ENCODE results near the gene SEMA3A. TPM values are rescaled to one million over a fixed set of nuclear protein-coding genes. Genes with fewer than 3 reads are reported as not detected.
"Not testable (repeated sequence)": the region's sequence is repeated elsewhere in the genome, so short reads cannot be mapped to it uniquely, and the experiment has no call there.

Gene SEMA3A
- total RNA-seq, 1 experiment from 2014 or later = 29.2 TPM

DNA sequence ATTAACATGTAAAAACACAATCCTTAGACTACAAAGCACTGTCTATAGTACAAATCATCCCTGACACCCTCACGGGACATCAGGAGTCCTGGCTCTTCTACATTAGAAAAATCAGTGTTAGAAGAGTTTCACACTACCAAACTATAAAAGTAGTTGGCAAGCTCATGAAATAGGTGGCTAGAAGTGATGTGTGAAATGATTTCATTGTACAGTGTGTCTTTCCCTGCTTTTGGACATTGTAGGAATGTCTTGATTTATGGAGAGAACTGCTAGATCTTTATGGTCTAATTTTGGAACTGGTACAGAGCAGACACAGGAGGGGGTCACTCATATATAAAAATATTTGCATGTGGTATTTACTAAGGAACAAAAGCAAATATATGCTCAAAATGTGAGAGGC is 33.2 kb downstream of the SEMA3A start:
- no peak overlapping the region for H3K4me3 ChIP-seq
- DNase-seq (ENCODE audit: low read depth in 1 of 2, low spot score in 2 of 2) = no peak

DNA sequence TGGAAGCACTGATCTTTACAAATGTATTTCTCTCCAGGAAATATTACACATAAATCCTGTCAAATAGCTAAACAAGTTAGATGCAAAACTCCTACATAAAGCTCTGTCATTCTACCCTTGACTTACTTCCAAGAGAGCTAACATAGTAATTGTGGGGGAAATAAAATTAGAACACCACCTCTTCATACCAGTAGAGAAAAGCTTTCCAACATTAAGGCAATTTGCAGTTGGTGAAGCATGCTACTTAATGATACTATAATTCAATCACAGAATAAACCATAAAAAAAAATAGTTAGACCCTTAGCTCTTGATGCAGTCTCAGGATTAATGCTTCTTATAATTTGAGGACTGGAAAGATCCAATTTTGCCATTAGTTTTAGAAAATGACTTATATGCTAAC is 35.2 kb downstream of the SEMA3A start:
- peaks cover 7% of the 10 kb centered on the region for H3K4me1 ChIP-seq (replicated peaks)
- no peak overlapping the region for H3K4me3 ChIP-seq
- DNase-seq (ENCODE audit: low read depth in 1 of 2, low spot score in 2 of 2) = no peak
- no peaks in the 10 kb centered on the region for H3K9me3 ChIP-seq (replicated peaks)
- no peak overlapping the region for H3K27ac ChIP-seq
- H3K36me3 ChIP-seq = no peaks in the 10 kb centered on the region
- H3K27me3 ChIP-seq (replicated peaks) = no peaks in the 10 kb centered on the region

More for the DNA sequence above, 33.2 kb downstream of the SEMA3A start:
- peaks cover 7% of the 10 kb centered on the region for H3K4me1 ChIP-seq (replicated peaks)
- H3K9me3 ChIP-seq (replicated peaks) = no peaks in the 10 kb centered on the region
- H3K27ac ChIP-seq = no peak overlapping the region
- no peaks in the 10 kb centered on the region for H3K36me3 ChIP-seq
- H3K27me3 ChIP-seq (replicated peaks) = no peaks in the 10 kb centered on the region

DNA sequence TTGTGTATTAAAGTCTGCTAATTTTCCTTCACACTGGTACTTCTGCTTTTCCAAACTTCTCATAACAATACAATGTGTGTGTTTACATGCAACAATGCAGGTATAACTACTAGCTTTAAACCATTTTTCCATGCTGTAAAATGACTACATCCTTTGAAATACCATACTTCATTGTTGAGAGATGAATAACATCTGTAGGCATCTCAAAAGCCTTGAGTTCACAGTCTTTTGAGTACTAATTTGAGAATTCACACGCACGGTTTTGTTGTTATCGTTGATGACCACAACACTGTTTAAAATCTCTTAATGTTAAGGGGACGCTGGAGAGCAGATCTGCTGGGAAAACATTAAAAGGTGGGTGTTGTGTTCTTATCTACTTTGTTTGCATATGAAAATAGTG is 37.4 kb downstream of the SEMA3A start:
- Histone ChIP-seq H3K36me3 (no peaks in the 10 kb centered on the region), H3K4me1 (replicated peaks) (peaks cover 7% of the 10 kb centered on the region), H3K27me3 (replicated peaks) (no peaks in the 10 kb centered on the region), H3K27ac (no peak overlapping the region), H3K4me3 (no peak overlapping the region), H3K9me3 (replicated peaks) (no peaks in the 10 kb centered on the region)
- DNase-seq (ENCODE audit: low read depth in 1 of 2, low spot score in 2 of 2) = peak in 1 of 2 experiments; percentile 6

DNA sequence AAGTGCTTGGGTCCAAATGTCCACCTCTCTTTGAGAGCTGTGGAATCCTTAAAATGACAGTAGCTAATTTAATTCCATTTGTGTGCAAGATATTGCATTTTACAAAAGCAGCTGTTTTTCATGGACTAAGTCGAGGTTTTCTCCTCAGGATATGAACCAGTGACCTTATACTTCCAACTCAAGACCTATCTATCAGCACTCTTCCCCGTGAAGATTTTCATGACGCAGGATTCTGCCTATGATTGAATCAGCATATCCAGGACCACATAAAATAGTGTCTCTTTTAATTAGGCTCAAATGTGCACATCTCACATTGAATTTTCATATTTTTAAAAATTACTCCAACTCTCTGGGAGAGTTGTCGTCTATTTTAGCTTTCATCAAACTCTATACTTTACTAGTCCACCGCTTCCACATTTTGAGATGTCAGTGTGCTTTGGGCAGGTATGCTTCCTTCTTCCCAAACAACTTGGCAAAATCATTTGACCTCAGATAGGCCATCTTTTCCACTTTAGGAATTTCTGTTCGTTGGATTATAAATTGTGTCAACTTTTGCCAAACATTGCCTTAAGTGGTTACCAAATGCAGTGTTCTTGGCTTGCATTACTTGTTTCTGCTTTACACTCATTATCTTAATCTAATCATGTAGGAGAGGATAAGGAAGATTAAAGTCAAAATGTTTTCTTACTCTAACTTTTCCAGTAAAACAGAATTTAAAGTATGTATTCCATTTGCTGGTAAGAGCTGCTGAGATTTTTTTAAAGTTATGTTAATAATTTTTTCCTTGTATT is 39.4 kb downstream of the SEMA3A start:
- H3K9me3 ChIP-seq (replicated peaks) = no peaks in the 10 kb centered on the region
- H3K27ac ChIP-seq = no peak overlapping the region

DNA sequence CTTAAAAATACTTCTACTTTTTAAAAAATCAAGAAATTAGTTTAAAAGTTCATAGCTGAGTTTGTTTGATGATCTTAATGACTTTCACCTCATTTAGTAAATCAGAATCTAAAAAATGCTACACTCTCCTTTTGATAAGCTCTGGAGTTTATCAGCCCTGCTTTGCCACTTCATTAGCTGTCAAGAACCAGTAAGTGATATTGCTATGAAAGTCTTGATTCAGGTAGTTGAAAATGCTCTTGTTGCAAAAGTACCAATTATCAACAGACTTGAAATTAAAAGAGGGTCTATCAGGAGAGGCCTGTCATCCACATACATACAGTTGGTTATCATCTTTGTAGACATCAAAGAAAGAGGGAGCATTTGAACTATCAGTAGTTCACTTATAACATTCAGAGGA is 41.6 kb downstream of the SEMA3A start:
- Histone ChIP-seq H3K4me1 (replicated peaks) (peaks cover 7% of the 10 kb centered on the region), H3K4me3 (no peak overlapping the region), H3K27me3 (replicated peaks) (no peaks in the 10 kb centered on the region), H3K9me3 (replicated peaks) (no peaks in the 10 kb centered on the region), H3K36me3 (no peaks in the 10 kb centered on the region), H3K27ac (no peak overlapping the region)
- no peak for DNase-seq (ENCODE audit: low read depth in 1 of 2, low spot score in 2 of 2)

More for the DNA sequence above, 39.4 kb downstream of the SEMA3A start:
- no peak for DNase-seq (ENCODE audit: low read depth in 1 of 2, low spot score in 2 of 2)
- H3K27me3 ChIP-seq (replicated peaks) = no peaks in the 10 kb centered on the region
- H3K4me3 ChIP-seq = no peak overlapping the region
- no peaks in the 10 kb centered on the region for H3K36me3 ChIP-seq
- peaks cover 7% of the 10 kb centered on the region for H3K4me1 ChIP-seq (replicated peaks)

DNA sequence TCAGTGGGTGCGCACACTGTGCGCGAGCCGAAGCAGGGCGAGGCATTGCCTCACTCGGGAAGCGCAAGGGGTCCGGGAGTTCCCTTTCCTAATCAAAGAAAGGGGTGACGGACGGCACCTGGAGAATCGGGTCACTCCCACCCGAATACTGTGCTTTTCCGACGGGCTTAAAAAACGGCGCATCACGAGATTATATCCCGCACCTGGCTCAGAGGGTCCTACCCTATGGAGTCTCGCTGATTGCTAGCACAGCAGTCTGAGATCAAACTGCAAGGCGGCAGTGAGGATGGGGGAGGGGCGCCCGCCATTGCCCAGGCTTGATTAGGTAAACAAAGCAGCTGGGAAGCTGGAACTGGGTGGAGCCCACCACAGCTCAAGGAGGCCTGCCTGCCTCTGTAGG is 44.2 kb downstream of the SEMA3A start:
- not testable (repeated sequence) for H3K36me3 ChIP-seq; DNase-seq (ENCODE audit: low read depth in 1 of 2, low spot score in 2 of 2); H3K4me3 ChIP-seq; H3K4me1 ChIP-seq (replicated peaks); H3K27me3 ChIP-seq (replicated peaks); H3K27ac ChIP-seq; H3K9me3 ChIP-seq (replicated peaks)

GRCh38 chr7:84149573-84149972 is 45.0 kb downstream of the SEMA3A start:
- Histone ChIP-seq H3K4me3 (no peak overlapping the region), H3K27me3 (replicated peaks) (no peaks in the 10 kb centered on the region), H3K36me3 (no peaks in the 10 kb centered on the region), H3K4me1 (replicated peaks) (no peaks in the 10 kb centered on the region; the same call in 1 of the 2 replicates), H3K27ac (no peak overlapping the region), H3K9me3 (replicated peaks) (no peaks in the 10 kb centered on the region)
- DNase-seq (ENCODE audit: low read depth in 1 of 2, low spot score in 2 of 2) = no peak

GRCh38 chr7:84145892-84146291 is 48.7 kb downstream of the SEMA3A start:
- H3K9me3 ChIP-seq (replicated peaks) = no peaks in the 10 kb centered on the region
- H3K27ac ChIP-seq = no peak overlapping the region
- no peak overlapping the region for H3K4me3 ChIP-seq
- no peaks in the 10 kb centered on the region for H3K27me3 ChIP-seq (replicated peaks)
- no peak for DNase-seq (ENCODE audit: low read depth in 1 of 2, low spot score in 2 of 2)
- H3K36me3 ChIP-seq = no peaks in the 10 kb centered on the region
- H3K4me1 ChIP-seq (replicated peaks) = no peaks in the 10 kb centered on the region; the same call in 1 of the 2 replicates

DNA sequence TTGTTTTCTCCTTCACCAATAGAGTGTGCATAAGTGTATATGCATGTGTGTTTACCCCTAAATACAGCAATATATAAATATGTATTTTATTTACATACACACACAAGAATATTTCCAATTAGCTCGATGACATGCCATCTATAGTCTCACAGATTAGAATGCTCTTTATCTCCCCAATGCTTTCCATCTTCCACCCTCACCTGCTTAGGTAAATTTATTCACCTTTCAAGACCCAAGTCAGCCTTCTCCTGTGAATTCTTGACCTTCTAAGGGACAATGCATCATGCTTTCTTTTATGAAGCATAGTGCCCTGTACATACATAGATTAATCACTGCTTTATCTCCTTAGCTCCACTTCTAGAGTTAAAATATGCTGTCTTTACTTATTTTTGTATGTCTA is 49.7 kb downstream of the SEMA3A start:
- H3K9me3 ChIP-seq (replicated peaks) = no peaks in the 10 kb centered on the region
- DNase-seq (ENCODE audit: low read depth in 1 of 2, low spot score in 2 of 2) = no peak
- H3K27me3 ChIP-seq (replicated peaks) = no peaks in the 10 kb centered on the region
- H3K4me1 ChIP-seq (replicated peaks) = peaks cover 6% of the 10 kb centered on the region; the same call in 1 of the 2 replicates
- no peak overlapping the region for H3K27ac ChIP-seq
- H3K4me3 ChIP-seq = no peak overlapping the region
- H3K36me3 ChIP-seq = no peaks in the 10 kb centered on the region

DNA sequence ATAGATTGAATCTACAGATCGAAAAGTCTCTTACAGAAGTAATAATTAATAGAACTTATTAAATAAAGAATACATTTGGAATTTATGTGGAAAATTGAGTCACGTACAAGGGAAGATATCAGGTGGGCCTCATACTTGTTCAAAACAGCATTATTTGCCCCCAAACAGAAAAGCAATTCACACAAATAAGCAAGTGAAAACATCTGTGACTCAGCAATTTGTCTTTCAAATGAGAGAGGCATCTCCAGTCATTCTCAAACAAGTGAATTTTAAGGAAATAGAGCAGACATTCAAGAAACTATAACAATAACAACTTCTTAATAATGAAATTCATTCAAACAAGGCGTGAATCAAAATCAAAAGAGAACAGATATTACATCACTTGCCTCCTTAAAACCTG is 50.1 kb downstream of the SEMA3A start:
- H3K27ac ChIP-seq = no peak overlapping the region
- no peaks in the 10 kb centered on the region for H3K9me3 ChIP-seq (replicated peaks)
- no peaks in the 10 kb centered on the region for H3K36me3 ChIP-seq
- no peak for DNase-seq (ENCODE audit: low read depth in 1 of 2, low spot score in 2 of 2)
- no peaks in the 10 kb centered on the region for H3K27me3 ChIP-seq (replicated peaks)
- no peak overlapping the region for H3K4me3 ChIP-seq
- peaks cover 7% of the 10 kb centered on the region; the same call in 1 of the 2 replicates for H3K4me1 ChIP-seq (replicated peaks)

- peaks cover 14% of the 10 kb centered on the region for H3K4me1 ChIP-seq (replicated peaks)
- no peaks in the 10 kb centered on the region for H3K36me3 ChIP-seq
- H3K27me3 ChIP-seq (replicated peaks) = no peaks in the 10 kb centered on the region
- no peaks in the 10 kb centered on the region for H3K9me3 ChIP-seq (replicated peaks)
- H3K27ac ChIP-seq = no peak overlapping the region
- H3K4me3 ChIP-seq = no peak overlapping the region
- no peak for DNase-seq (ENCODE audit: low read depth in 1 of 2, low spot score in 2 of 2)
Measured at GRCh38 chr7:84142726-84143125, 51.9 kb downstream of the SEMA3A start.

- Histone ChIP-seq H3K4me3 (no peak overlapping the region), H3K4me1 (replicated peaks) (peaks cover 14% of the 10 kb centered on the region), H3K9me3 (replicated peaks) (no peaks in the 10 kb centered on the region), H3K36me3 (no peaks in the 10 kb centered on the region), H3K27ac (no peak overlapping the region), H3K27me3 (replicated peaks) (no peaks in the 10 kb centered on the region)
- DNase-seq (ENCODE audit: low read depth in 1 of 2, low spot score in 2 of 2) = no peak
Measured at GRCh38 chr7:84139986-84140729, 54.4 kb downstream of the SEMA3A start.

GRCh38 chr7:84138411-84138810 is 56.2 kb downstream of the SEMA3A start:
- no peak overlapping the region for H3K4me3 ChIP-seq
- H3K4me1 ChIP-seq (replicated peaks) = peaks cover 14% of the 10 kb centered on the region
- no peaks in the 10 kb centered on the region for H3K27me3 ChIP-seq (replicated peaks)
- no peaks in the 10 kb centered on the region; the same call in 1 of the 2 replicates for H3K36me3 ChIP-seq
- H3K9me3 ChIP-seq (replicated peaks) = no peaks in the 10 kb centered on the region
- DNase-seq (ENCODE audit: low read depth in 1 of 2, low spot score in 2 of 2) = peak in 1 of 2 experiments; percentile 12
- peak overlapping the region; percentile 43 for H3K27ac ChIP-seq

- Histone ChIP-seq H3K4me3 (no peak overlapping the region), H3K4me1 (replicated peaks) (peaks cover 14% of the 10 kb centered on the region), H3K27ac (no peak overlapping the region), H3K36me3 (no peaks in the 10 kb centered on the region; the same call in 1 of the 2 replicates), H3K9me3 (replicated peaks) (no peaks in the 10 kb centered on the region), H3K27me3 (replicated peaks) (no peaks in the 10 kb centered on the region)
- DNase-seq (ENCODE audit: low read depth in 1 of 2, low spot score in 2 of 2) = no peak
Measured at GRCh38 chr7:84137812-84138211, 56.8 kb downstream of the SEMA3A start.

All from SJSA1 (cell line).